RWPE1 (cell line): ENCODE data around the gene MYL4.
"Not testable (repeated sequence)": the region's sequence is repeated elsewhere in the genome, so short reads cannot be mapped to it uniquely, and the experiment has no call there.

Source experiments
- CTCF ChIA-PET: fragments of 350-600 bp; sonication (Branson Sonifier 250); formaldehyde crosslinking; extraction: SDS; loops from one replicate; lab custom pipeline; 2021; lab: Yijun Ruan, JAX
- POLR2A ChIA-PET: fragments of 400-600 bp; formaldehyde crosslinking; extraction: SDS; loops from one replicate; lab custom pipeline; 2020; ENCODE audit warnings: antibody characterized with exemption; ENCODE audit not compliant: low non-redundant PET; lab: Yijun Ruan, JAX
- DNase-seq: peaks from one replicate; pipeline ENCODE4 v3.0.0; 2012; ENCODE audit warnings: low spot score
- H3K27ac ChIP-seq: fragments of 450-650 bp; 2 replicates; pipeline ENCODE4 v1.5.1; 2017
- TF ChIP-seq, protein P1 (sequence below): fragments of 450-650 bp; conservative IDR thresholded peaks from 2 replicates; pipeline ENCODE4 v1.5.1; 2017; ENCODE audit warnings: low read depth, mild to moderate bottlenecking

Gene MYL4

GRCh38 chr17:47210779-47211178, 1.6 kb downstream of the MYL4 start:
- no peak overlapping the region for H3K27ac ChIP-seq
- TF ChIP-seq, protein P1, sequence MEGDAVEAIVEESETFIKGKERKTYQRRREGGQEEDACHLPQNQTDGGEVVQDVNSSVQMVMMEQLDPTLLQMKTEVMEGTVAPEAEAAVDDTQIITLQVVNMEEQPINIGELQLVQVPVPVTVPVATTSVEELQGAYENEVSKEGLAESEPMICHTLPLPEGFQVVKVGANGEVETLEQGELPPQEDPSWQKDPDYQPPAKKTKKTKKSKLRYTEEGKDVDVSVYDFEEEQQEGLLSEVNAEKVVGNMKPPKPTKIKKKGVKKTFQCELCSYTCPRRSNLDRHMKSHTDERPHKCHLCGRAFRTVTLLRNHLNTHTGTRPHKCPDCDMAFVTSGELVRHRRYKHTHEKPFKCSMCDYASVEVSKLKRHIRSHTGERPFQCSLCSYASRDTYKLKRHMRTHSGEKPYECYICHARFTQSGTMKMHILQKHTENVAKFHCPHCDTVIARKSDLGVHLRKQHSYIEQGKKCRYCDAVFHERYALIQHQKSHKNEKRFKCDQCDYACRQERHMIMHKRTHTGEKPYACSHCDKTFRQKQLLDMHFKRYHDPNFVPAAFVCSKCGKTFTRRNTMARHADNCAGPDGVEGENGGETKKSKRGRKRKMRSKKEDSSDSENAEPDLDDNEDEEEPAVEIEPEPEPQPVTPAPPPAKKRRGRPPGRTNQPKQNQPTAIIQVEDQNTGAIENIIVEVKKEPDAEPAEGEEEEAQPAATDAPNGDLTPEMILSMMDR = no peak
- DNase-seq = no peak
- POLR2A ChIA-PET = no interaction called here
- CTCF ChIA-PET = no interaction called here

GRCh38 chr17:47212458-47212857, 3.3 kb downstream of the MYL4 start:
- no peak for DNase-seq
- POLR2A ChIA-PET = no interaction called here
- TF ChIP-seq, protein P1 = no peak
- CTCF ChIA-PET = no interaction called here
- no peak overlapping the region for H3K27ac ChIP-seq

DNA sequence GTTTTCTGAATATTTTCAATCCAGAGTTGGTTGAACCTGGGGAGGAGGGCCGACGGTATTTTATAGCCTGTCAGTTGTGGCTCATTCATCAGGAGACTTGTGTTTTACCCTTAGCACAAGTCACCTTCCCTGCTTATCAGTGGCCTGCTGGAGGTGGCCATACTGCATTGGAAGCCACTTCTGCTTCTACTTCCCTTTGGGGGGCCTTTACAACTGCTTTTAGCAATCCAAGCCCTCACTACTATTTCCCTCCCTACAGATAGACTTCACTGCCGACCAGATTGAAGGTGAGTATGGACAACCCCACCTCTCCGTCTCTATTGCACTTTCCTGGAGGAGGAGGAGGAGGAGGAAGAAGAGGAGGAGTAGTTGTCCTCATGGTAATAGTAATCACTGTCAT, 4.4 kb downstream of the MYL4 start:
- DNase-seq = no peak
- ChIA-PET POLR2A (no interaction called here), CTCF (no interaction called here)
- no peak overlapping the region for H3K27ac ChIP-seq
- TF ChIP-seq, protein P1 = no peak

GRCh38 chr17:47214931-47215330, 5.8 kb downstream of the MYL4 start:
- no peak for DNase-seq
- CTCF ChIA-PET = no interaction called here

DNA sequence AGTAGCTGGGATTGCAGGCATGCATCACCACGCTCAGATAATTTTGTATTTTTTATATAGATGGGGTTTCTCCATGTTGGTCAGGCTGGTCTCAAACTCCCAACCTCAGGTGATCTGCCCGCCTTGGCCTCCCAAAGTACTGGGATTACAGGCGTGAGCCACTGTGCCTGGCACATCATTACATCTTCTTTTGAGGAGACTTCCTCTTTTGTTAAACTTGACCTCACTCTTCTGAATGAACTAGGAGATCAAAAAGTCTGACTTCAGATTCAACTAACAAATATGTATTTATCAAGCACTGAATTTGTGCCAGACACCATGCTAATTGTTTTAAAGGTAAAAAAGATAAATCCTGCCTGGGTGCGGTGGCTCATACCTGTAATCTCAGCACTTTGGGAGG, 7.7 kb downstream of the MYL4 start:
- POLR2A ChIA-PET = not testable (repeated sequence)

More at GRCh38 chr17:47214931-47215330, 5.8 kb downstream of the MYL4 start:
- H3K27ac ChIP-seq = no peak overlapping the region
- POLR2A ChIA-PET = no interaction called here
- TF ChIP-seq, protein P1 = no peak

DNA sequence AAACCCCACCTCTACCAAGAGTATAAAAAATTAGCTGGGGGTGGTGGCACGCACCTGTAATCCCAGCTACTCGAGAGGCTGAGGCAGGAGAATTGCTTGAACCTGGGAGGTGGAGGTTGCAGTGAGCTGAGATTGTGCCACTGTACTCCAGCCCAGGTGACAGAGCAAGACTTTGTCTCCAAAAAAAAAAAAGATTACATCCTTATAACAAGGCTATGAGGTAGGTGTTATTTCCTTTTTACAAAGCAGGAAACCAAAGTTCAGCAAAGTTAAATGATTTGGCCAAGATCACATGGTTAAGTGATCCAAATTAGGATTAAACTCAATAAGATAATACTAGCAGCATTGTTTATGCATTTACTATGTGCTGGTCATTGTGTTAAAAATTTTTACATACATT, 8.1 kb downstream of the MYL4 start:
- POLR2A ChIA-PET, H3K27ac ChIP-seq, DNase-seq, CTCF ChIA-PET: not testable (repeated sequence)

More for the DNA sequence above, 7.7 kb downstream of the MYL4 start:
- CTCF ChIA-PET, H3K27ac ChIP-seq, DNase-seq: not testable (repeated sequence)

- TF ChIP-seq, protein P1 = no peak
- POLR2A ChIA-PET = no interaction called here
- DNase-seq = no peak
- CTCF ChIA-PET = interaction anchor here (0.7 kb wide), 1 partner anchor 48 kb away, joined by 3 read pairs; no protein-coding TSS in a partner anchor
- no peak overlapping the region for H3K27ac ChIP-seq
Measured at GRCh38 chr17:47218896-47219430, 9.8 kb downstream of the MYL4 start.
